ENCODE measurements around the gene LRFN4. TPM values are rescaled to one million over a fixed set of nuclear protein-coding genes. Genes with fewer than 3 reads are reported as not detected.
A peak's percentile ranks its signal among the peaks of the same experiment; 100 is the strongest.

Gene LRFN4
- total RNA-seq, 6 donors from 2014 or later: 11.4 to 29.0 (median 21.8) TPM

- DNase-seq (no peak), ATAC-seq (ENCODE audit: low FRiP score in 2 of 2) (no peak)
- Histone ChIP-seq H3K27ac (no peak overlapping the region), H3K27me3 (no peaks in the 10 kb centered on the region), H3K4me1 (peaks cover 11 to 29% (median 16%) of the 10 kb centered on the region in 4 donors), H3K36me3 (no peaks in the 10 kb centered on the region), H3K4me3 (no peak overlapping the region), H3K9me3 (no peaks in the 10 kb centered on the region)
- WGBS, 2 donors: 92 to 95% methylated on average over 9 of the region's 9 CpGs
- TF ChIP-seq CTCF (IDR thresholded peaks at IDR 0.05) (no peak), POLR2AphosphoS5 (IDR thresholded peaks at IDR 0.05) (no peak), POLR2A (IDR thresholded peaks at IDR 0.05) (no peak), EP300 (IDR thresholded peaks at IDR 0.05) (no peak)
Measured at GRCh38 chr11:66879583-66879982, 22.7 kb downstream of the LRFN4 start.

GRCh38 chr11:66879999-66880398, 23.1 kb downstream of the LRFN4 start:
- ATAC-seq (ENCODE audit: low FRiP score in 2 of 2) (no peak), DNase-seq (no peak)
- H3K4me3 ChIP-seq: no peak overlapping the region
- no peaks in the 10 kb centered on the region for H3K9me3 ChIP-seq
- 75 to 89% methylated on average over 8 of the region's 8 CpGs for WGBS, 2 donors
- peaks cover 11 to 29% (median 16%) of the 10 kb centered on the region in 4 donors for H3K4me1 ChIP-seq
- H3K27ac ChIP-seq: no peak overlapping the region
- H3K36me3 ChIP-seq: no peaks in the 10 kb centered on the region
- TF ChIP-seq POLR2A (IDR thresholded peaks at IDR 0.05) (no peak), POLR2AphosphoS5 (IDR thresholded peaks at IDR 0.05) (no peak), EP300 (IDR thresholded peaks at IDR 0.05) (no peak), CTCF (IDR thresholded peaks at IDR 0.05) (no peak)
- H3K27me3 ChIP-seq: no peaks in the 10 kb centered on the region

GRCh38 chr11:66880496-66881450, 23.9 kb downstream of the LRFN4 start:
- whole genome bisulfite sequencing, 2 donors: 37 to 62% methylated on average over 10 to 14 of the region's 14 CpGs
- no peak for TF ChIP-seq EP300 (IDR thresholded peaks at IDR 0.05)
- no peak for TF ChIP-seq POLR2AphosphoS5 (IDR thresholded peaks at IDR 0.05)
- TF ChIP-seq POLR2A (IDR thresholded peaks at IDR 0.05): no peak
- no peak for TF ChIP-seq CTCF (IDR thresholded peaks at IDR 0.05)
- H3K36me3 ChIP-seq: no peaks in the 10 kb centered on the region
- peaks cover 11 to 29% (median 16%) of the 10 kb centered on the region in 4 donors for H3K4me1 ChIP-seq
- no peak for DNase-seq
- no peaks in the 10 kb centered on the region for H3K27me3 ChIP-seq
- no peak for ATAC-seq (ENCODE audit: low FRiP score in 2 of 2)
- no peak overlapping the region for H3K4me3 ChIP-seq
- no peak overlapping the region for H3K27ac ChIP-seq
- no peaks in the 10 kb centered on the region for H3K9me3 ChIP-seq

- H3K27ac ChIP-seq: no peak overlapping the region
- no peaks in the 10 kb centered on the region for H3K9me3 ChIP-seq
- DNase-seq (peak in 1 of 2 donors; percentile 65), ATAC-seq (ENCODE audit: low FRiP score in 2 of 2) (peak in 1 of 2 donors; percentile 1)
- 87 to 91% methylated on average over 10 of the region's 10 CpGs for WGBS, 2 donors
- no peaks in the 10 kb centered on the region for H3K27me3 ChIP-seq
- H3K36me3 ChIP-seq: no peaks in the 10 kb centered on the region
- peaks cover 11 to 29% (median 16%) of the 10 kb centered on the region in 4 donors for H3K4me1 ChIP-seq
- TF ChIP-seq EP300 (IDR thresholded peaks at IDR 0.05) (no peak), POLR2AphosphoS5 (IDR thresholded peaks at IDR 0.05) (no peak), CTCF (IDR thresholded peaks at IDR 0.05) (no peak), POLR2A (IDR thresholded peaks at IDR 0.05) (no peak)
- H3K4me3 ChIP-seq: no peak overlapping the region
Measured at GRCh38 chr11:66881451-66881835, 24.6 kb downstream of the LRFN4 start.

Measured in upper lobe of left lung (tissue), 6 donors.